Measurements from ENCODE around the gene LSM14B.
"Not testable (repeated sequence)": the region's sequence is repeated elsewhere in the genome, so short reads cannot be mapped to it uniquely, and the experiment has no call there.

Gene LSM14B

DNA sequence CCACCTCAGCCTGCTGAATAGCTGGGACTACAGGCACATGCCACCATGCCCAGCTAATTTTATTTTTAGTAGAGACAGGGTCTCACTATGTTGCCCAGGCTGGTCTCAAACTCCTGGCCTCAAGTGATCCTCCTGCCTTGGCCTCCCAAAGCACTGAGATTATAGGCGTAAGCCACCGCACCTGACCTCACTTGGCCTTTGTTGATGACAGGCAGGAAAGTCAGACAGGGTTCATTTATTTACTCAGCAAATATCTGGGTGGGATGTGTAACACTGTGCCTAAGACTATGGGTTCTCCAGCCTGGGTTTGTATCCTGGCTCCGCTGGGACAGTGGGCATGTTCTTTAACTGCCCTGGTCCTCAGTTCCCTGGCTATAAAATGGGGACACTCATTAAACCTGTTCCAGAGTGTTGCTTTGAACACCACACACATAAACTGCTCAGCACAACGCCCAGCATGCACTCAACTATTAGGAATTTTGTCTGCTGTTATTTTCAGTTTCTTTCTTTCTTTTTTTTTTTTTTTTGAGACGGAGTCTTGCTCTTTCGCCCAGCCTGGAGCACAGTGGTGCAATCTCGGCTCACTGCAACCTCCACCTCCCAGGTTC, 6.4 kb upstream of the LSM14B start:
- DNase-seq, result not testable (repeated sequence)

DNA sequence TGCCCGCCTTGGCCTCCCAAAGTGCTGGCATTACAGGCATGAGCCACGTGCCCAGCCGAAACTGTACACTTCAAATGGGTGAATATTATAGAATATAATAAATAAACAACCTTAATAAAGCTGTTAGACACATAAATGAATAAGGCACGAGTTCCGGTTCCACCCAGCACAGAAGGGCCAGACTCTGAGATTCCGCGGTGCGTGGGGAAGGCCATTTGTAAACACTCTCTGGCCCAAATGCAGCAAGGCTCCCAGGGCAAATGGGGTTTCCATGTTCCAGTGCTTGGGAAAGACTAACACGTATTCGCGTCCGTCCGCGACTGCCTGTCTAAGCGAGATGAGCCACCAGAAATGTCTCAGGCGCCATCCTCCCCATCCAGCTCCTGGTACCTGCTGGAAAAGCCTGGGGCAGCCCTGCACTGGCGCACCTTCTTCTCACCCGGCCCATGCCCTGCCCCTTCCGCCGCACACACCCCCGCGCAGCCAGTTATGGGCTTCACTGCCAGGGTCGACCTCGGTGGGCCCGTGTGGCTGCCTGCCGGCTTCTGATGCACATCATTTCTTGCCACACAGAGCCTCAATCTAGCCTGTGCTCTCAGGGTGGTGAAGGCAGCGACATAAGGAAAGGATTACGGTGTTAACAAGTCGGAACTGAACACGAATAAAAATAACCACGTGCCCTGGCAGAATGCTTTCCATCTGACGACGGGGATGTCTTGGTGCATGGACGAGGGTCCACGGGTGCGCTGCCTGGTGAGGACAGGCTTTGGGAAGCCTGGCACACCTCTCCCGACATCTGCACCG, 5.5 kb upstream of the LSM14B start:
- DNase-seq, result no peak

DNA sequence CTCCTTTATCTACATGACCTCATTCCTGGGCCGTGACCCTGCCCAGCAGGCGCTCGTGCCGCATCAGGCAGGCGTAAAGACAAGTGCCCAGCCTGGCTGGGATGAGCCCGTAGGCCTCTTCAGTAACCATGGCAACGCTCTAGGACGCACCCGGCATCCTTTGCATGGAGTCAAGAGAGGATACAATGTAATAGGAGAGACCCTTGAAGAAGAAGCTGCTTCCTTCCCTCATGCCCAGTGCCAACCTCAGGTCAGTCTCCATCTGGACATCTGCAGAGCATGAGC, 5.0 kb upstream of the LSM14B start:
- DNase-seq, result no peak

DNA sequence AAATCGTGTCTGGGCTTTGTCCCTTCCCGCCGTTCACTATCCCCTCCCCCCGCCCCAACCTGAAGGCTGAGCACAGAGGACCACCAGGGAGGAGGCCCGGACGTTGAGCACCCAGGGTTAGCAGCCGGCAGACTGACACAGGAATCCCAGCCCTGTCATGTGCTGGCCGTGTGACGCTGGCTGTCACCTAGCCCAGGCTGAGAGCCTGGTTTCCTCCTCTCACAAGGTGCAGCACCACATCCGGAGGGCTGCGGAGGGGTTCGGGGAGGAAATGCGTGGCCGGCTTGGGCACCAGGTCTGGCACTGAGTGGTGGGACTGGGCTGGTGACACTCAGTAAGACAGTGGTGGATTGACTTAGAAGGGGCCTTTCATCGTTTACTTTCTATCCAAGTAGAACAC, 4.6 kb upstream of the LSM14B start:
- DNase-seq, result peak; percentile 34

DNA sequence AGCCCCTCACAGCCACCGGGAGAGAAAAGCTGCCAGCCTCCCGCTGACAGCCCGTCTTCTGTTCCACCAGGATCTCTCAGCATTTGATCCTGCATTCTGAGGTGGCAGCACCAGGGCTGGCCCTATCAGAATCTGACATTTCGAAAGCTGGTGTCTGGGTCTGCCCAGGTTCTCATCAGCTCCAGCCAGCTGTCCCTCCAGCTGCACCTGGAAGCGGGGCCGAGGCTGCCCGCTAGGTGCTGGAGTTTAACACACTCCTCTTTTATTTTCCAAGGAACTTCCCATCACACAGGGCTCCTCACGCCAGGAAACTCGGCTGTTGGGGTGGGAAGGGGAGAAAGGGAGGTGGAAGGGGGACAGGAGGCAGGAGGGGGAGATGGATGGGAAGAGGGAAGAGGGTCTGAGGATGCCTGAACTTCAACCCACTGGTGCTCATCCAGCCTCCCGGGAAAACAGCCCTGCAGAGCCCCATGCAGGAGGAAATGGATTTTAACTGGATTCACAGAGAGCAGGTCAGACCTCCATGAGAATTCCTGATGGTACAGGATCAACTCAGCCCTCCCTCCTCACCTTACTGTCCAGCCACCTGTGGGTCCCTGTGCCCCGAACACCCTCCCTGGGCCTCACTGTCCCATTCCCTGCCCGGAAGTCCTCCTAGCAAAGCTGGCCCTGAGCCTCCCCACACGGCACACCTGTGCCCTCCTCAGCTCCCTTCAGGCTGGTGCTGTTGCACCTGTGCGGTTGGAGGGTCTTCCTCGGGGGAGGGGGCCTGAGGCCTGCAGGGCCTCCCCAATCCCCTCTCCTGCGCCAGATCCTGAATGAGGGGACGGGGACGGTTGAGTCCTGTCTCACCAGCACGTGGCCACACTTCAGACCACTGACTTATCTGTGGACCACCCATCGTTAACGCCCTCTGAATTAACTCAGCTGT, 3.9 kb upstream of the LSM14B start:
- no peak for DNase-seq

DNA sequence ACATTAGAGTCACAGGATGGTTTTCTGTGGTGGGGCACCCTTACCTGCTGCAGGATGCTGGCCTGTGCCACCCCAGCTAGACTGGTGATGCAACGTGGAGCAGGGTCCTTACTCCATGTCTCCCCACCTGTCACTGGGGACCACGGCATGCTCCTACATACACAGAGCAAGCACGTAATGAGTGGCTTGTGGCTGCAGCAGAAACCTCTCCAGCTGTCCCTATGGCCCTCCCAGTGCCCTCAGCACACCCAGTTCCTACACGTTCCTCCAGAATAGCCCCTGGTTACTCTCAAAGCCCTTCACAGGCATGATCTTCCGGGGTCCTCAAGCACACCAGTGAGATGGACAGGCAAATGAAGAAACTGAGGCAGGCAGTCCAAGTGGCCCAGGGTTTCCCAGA, 3.2 kb upstream of the LSM14B start:
- no peak for DNase-seq

DNA sequence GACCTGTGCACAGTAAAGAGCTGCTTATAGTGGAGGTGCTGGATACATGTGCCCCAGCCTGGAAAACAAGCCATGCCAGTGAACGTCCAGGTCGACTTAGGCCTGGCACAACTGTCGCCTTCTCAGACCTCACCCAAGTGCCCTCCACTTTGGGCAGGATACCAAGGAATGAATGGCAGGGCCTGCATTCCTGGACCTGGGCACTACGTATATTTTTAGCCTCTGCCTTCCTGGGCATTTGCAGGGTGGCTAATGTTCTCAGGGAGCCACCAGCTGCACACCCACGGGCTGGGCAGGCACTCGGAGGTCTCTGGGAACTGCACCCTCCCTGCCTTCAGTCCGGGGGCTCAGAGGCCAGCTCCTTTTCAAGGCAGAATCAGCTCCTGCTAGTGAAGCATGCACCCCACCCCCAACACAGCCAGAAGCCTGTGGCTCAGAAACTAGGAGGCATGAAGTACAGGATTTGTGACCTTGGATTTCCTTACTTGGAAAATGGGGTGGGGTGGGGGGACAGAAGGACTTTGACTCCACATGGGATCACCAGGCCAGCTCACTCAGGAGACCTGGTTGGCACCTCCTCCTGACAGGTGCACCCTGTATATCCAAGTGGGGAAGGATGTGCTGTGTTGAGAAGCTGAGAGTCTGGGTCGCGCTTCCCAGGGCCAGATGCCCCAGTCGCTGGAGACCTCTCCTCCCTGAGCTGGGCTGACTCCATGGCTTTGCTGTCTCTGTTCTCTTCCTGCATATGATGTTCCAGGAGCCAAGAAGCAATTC, 2.5 kb upstream of the LSM14B start:
- DNase-seq, result no peak

DNA sequence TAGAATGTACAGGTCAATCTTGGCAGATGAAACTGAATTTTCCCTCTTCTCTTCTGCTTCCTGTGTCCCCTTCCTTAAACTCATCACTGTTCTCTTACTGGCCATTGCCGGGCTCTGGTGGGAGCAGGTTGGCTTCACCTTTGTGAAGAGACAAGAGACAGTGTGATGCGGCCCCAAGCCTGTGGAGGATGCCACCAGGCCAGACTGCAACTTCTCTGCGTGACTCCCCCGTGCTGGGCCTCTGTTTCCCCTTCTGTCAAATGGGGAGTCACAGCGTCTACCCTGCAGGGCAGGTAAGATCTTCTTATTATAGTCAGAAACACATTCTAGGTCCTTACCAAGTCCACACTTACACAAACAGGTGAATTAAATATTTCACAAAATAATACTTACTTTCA, 1.9 kb upstream of the LSM14B start:
- no peak for DNase-seq

DNA sequence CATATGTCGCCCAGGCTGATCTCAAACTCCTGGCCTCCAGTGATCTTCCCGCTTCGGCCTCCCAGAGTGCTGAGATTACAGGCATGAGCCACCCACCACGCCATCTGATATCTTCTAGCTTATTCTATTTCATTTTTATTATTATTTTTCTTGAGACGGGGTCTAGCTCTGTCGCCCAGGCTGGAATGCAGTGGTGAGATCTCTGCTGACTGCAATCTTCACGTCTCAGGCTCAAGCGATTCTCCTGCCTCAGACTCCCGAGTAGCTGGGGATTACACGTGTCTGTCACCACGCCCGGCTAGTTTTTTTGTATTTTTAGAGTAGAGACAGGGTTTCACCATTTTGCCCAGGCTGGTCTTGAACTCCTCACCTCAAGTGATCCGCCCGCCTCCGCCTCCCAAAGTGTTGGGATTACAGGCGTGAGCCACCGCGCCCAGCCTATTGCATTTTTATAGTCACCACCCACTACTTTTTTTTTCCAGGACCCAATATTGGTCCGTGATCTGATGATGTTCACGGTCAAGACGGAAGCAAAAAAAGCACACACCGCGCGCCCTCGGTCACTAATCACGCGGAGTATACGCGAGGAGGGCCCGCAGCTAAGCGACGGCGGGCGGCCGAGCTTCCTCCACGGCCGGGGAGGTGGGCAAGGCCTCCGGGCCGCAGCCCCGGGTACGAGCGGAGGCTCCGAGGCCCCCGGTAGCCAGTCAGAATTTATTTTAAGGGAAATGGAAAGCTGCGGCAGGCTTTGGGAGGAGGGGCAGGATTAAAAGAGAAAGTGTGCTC, 1.1 kb upstream of the LSM14B start:
- no peak for DNase-seq

DNA sequence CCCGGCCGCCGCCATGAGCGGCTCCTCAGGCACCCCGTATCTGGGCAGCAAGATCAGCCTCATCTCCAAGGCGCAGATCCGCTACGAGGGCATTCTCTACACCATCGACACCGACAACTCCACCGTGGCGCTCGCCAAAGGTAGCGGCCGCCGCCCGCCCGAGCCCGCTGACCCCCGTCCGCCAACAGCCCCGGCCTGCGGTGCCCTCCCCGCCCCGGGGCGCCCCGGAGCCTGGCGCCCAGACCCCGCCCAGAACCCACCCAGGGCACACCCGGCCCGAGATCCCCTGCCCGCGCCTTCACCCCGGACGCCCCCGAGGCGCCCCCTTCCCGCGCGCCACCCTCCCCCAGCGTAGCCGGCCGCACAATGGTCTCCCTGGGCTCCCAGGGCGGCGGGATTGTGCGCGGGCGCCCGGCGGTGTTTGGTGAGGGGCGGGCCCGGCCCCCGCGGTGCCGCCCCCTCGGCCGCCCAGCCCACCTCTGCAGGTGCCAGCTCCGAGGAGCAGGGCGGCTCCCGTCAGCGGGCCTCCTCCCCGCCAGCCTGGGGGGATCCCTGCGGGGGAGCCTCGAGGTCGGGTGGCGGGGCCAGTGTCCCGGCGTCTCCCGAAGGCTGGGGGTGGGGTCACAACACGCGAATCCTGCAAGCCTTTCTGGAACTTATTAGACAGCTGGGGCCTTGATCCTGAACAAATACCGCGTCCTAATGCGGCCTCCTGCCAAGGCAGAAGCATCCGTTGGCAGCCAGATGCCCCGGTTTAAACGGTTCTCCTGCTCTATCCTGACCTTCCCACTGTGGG, 577 bp downstream of the LSM14B start:
- peak; percentile 49 for DNase-seq

DNA sequence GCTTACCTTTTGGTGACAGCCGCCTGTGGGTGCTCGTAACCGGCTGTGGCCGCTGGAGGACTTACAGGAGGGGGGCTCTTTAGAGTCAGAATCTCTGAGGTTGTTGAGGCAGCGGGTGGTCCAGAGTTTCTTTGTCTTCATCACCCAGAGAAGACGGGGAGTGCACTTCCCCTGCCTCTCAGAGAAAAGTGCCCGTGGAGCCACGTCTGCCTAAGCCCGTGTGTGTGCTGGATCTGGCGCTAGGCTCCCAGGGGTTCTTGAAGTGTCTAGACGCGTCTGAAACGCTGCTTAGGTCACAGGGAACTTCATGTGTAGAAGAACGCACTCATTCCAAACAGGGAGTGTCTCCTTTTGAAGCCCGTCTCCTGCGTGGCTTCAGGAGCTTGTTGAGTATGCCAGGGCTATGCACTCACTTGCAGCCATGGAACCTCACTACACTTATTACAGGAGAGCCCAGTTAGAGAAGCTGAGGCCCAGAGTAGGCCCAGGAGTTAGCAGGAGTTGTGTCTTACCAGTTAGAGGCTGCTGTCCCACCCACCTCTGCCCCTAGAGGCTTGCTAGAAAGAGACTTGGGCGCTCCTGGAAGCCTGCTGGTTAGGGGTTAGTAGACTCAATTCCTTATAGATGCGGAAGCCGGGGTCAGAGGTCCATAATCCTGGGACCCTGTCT, 1.3 kb downstream of the LSM14B start:
- no peak for DNase-seq

DNA sequence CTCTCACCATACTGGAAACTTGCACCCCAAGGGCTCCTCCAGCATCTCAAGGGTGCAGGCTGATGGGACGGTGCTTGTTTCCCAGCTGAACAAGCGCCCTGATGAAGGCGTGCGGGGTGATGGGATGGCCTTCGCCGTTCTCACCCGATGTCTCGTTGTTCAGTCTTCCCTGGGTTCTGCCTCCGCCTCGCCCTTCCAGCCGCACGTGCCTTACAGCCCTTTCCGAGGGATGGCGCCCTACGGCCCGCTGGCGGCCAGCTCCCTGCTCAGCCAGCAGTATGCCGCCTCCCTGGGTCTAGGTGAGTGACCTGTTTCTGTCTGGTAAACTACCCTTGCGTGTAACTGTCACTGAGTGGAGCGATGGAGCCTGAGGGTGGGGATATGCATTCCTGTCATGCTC, 3.9 kb downstream of the LSM14B start:
- DNase-seq, result no peak

DNA sequence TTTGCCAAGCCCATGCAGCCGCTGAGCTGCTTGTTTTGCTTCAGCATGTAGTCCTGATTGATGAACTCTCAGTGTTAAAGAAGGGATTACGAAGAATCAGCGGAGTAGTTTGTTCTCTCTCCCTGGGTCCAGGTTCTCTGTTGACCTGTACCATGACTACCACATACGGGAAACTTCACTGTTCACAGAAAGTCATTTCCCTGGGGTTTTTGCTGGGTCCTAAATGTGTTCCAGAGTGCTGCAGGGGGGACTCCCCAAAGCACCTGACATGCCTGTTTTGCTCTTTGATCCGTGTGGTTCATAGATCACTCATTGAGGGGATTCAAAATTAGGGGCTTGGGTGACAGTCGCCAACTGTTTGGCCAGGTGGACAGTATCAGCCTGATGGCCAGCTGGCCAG, 5.5 kb downstream of the LSM14B start:
- no peak for DNase-seq

DNA sequence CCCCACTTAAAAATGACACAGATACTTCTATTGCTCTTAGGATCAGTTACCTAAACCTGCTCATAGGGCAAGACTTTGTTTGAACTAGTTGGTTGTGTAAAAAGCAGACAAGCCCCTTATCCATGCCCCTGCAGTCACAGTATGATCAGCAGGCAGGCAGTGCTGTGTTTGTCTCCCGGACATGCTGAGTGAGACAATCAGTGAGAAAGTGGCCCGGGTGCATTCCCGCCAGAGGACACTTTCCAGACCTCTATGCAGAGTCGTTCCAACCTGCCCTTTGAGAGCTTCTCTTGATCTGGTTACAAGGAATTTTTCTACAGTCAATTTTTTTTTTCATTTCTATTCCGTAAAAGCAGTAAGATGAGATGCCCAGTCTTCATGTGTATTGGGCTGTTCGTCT, 6.2 kb downstream of the LSM14B start:
- no peak for DNase-seq

DNA sequence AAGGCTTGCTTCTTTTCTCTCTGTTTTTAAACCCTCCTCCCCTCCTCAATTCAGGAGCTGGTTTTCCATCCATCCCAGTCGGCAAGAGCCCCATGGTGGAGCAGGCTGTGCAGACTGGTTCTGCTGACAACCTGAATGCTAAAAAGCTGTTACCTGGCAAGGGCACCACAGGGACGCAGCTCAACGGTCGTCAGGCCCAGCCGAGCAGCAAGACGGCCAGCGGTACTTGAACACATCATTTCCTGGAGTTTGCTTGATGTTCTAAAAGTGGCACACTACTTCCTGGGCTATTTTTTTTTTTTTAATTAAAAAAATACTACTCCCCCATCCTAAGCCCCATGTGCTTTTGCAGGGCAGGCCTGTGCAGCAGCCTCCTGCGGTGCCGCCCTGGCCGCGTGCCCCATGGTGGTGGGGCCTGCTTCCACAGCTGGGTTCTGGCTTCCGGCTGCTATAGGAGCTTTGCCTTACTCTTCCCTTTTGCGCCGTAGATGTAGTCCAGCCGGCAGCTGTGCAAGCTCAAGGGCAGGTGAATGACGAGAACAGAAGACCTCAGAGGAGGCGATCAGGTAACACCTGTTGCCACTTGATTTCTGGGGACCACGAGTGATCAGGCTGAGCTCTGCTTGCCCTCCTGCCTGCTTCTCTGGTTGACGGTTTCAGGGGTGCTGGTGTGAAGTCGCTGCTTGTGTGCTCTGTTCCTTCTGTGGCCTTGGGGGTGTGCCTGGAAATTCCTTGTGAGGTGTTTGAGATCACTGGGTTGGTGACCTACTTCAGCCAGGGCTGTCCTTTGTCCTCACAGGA, 7.7 kb downstream of the LSM14B start:
- DNase-seq, result no peak

DNA sequence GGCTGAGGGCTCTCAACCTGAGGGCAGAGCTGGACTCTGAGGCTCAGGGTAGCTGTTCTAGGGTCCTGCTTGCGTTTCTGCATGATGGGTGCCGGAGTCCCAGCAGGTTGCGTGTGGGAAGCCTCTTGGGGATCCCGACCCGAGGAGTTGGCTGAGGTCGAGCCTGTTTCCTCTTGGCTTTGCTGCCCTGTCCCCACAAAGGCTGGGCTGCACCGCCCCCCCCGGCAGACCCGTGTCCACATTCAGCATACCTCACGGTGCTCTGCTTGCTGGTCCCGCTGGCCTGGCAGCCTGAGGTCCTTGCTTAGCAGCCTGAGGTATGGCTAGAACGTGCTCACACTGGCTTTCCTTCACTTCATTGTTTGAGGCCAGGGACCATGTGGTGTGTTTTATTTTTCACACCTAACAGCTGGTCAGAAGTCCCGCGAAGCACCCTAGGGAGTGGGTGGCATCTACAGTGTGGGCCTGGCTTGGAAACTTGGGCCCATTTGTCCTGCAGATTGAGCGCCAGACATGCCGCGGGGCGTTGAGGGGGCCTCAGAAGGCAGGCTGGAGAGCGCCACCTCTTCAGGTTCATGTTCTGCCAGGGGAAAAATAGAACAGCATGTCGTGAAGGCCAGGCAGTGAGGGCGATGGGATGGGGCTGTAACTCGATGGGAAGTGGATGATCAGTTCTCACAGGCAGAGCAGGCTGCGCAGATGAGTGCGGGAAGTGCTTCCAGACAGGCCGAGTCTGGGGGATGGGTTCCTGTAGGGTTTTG, 9.5 kb downstream of the LSM14B start:
- no peak for DNase-seq

DNA sequence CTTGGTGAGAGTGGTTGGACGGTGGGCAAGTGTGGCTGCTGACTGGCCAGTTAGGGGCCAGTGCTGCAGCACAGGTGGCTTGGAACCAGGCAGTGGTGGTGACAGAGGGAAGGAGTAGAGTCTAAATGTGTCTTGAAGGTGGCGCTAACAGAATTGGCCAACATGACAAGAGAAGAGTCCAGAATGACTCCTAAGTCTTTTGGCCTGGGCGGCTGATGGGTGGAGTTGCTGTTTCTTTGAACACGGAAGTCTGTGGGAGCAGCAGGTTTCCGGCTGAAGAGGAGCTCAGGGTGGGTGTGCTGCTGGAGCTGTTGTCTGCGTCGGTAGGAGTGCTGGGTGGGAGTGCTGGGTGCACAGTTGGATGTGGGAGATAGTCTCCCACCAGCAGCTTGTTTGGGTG, 10.1 kb downstream of the LSM14B start:
- DNase-seq, result no peak

DNA sequence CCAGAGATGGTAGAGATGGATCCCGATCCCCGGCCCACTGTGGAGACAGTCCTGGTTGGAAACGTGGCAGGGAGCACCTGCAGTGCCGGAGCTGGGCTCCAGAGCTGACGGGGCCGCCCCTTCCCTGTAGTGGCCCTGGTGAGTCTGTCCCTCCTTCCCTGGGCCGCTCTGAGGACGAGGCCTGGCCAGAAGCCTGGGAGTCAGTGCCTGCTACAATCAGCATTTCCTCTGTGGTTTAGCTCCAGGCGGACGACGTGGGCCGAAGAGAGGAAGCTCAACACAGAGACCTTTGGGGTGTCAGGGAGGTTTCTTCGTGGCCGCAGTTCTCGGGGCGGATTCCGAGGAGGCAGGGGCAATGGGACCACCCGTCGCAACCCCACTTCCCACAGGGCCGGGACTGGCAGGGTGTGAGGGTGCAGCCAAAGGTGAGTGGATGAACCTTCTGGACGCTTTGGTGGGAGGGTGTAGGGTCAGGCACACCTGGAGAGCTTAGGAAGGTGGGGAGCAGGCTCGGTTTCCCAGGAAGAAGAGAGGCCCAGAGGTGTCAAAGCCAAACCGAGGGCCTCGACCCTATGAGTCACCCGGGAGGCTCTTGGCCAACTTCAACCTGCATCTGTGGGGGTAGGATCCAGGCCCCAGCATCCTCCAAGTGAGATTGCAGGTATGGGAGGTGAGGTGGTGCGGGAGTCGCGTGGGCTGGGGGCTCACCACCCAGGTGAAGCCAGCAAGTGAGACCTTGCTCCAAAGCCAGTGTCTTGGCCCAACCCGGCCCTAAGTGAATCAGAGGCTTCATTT, 11.0 kb downstream of the LSM14B start:
- no peak for DNase-seq
